Prostate gland (tissue), 2 donors: ENCODE data around the gene DACT3.

ENCODE experiments used
- CTCF ChIP-seq, 4 experiments: fragments of 200-600 bp in 2 of 4; fragments of 450-650 bp in 2 of 4; sonication (generic) in 2 of 4; IDR thresholded peaks; 1 replicate in 3 of 4; 2 replicates in 1 of 4; pipeline ENCODE4 v1.5.1; 2016 to 2019; ENCODE audit warnings: antibody characterized with exemption in 4 of 4, mild to moderate bottlenecking in 2 of 4, moderate library complexity in 2 of 4
- POLR2A ChIP-seq: fragments of 450-650 bp; IDR thresholded peaks from one replicate; pipeline ENCODE4 v1.6.1; 2016; ENCODE audit warnings: antibody characterized with exemption, mild to moderate bottlenecking

GRCh38 chr19:46604781-46605355, 56.1 kb downstream of the DACT3 start:
- no peak for TF ChIP-seq POLR2A
- TF ChIP-seq CTCF (IDR thresholded peaks at IDR 0.05) = no peak
